Activated naive CD4-positive, alpha-beta T cell (primary cell): ENCODE measurements around the gene NAA20.

ENCODE experiments used
- DNase-seq, 4 experiments: peaks; one replicate each; lab custom pipeline; 2025; lab: John Stamatoyannopoulos, UW

The NAA20 gene

GRCh38 chr20:20017001-20017843 lies at the start of gene NAA20:
Gene NAA20 (plus strand): TSS chr20:20017362. CDS start chr20:20017397, 35 bp downstream.
- peak; percentile 73 to 84 (median 80) for DNase-seq

GRCh38 chr20:19967445-19967844 lies 49.7 kb upstream of the NAA20 start:
- no peak for DNase-seq

GRCh38 chr20:19968028-19968427 lies 49.1 kb upstream of the NAA20 start:
- no peak for DNase-seq

GRCh38 chr20:19968466-19969073 lies 48.6 kb upstream of the NAA20 start:
- no peak for DNase-seq

- no peak for DNase-seq
Observed at GRCh38 chr20:19969106-19969505, 48.1 kb upstream of the NAA20 start.

- DNase-seq, result no peak
Observed at GRCh38 chr20:19969507-19970255, 47.5 kb upstream of the NAA20 start.

- no peak for DNase-seq
Observed at GRCh38 chr20:19970256-19970765, 46.9 kb upstream of the NAA20 start.

- DNase-seq, result no peak
Observed at GRCh38 chr20:19971116-19971515, 46.0 kb upstream of the NAA20 start.

- no peak for DNase-seq
Observed at GRCh38 chr20:19973961-19974629, 43.1 kb upstream of the NAA20 start.

- DNase-seq, result no peak
Observed at GRCh38 chr20:19974630-19975435, 42.3 kb upstream of the NAA20 start.

GRCh38 chr20:19975436-19975799 lies 41.7 kb upstream of the NAA20 start:
- DNase-seq, result no peak

GRCh38 chr20:19975901-19976300 lies 41.3 kb upstream of the NAA20 start:
- DNase-seq, result no peak

- no peak for DNase-seq
Observed at GRCh38 chr20:19976595-19977372, 40.4 kb upstream of the NAA20 start.

- DNase-seq, result no peak
Observed at GRCh38 chr20:19977373-19977770, 39.8 kb upstream of the NAA20 start.

- DNase-seq, result no peak
Observed at GRCh38 chr20:19978511-19979210, 38.5 kb upstream of the NAA20 start.

GRCh38 chr20:19981031-19981451 lies 36.1 kb upstream of the NAA20 start:
- no peak for DNase-seq

- no peak for DNase-seq
Observed at GRCh38 chr20:19986419-19986818, 30.7 kb upstream of the NAA20 start.

- DNase-seq, result no peak
Observed at GRCh38 chr20:19987046-19987445, 30.1 kb upstream of the NAA20 start.

GRCh38 chr20:19990850-19991249 lies 26.3 kb upstream of the NAA20 start:
- no peak for DNase-seq

GRCh38 chr20:19991308-19991707 lies 25.9 kb upstream of the NAA20 start:
- no peak for DNase-seq
